Calu3 (cell line): ENCODE results near the gene NLRP9. TPM values are rescaled to one million over a fixed set of nuclear protein-coding genes. Genes with fewer than 3 reads are reported as not detected.

Source experiments
- BruUV-seq: library from RNA; stranded (reverse); fragments of 400-500 nt; replicated peaks from 2 replicates; lab custom pipeline; 2021; lab: Mats Ljungman, UMichigan
- CTCF ChIA-PET: fragments of 300-600 bp; sonication (Branson Sonifier 250); formaldehyde crosslinking; loops from one replicate; lab custom pipeline; 2022; ENCODE audit warnings: antibody characterized with exemption; lab: Charles Lee
- DNase-seq: peaks from one replicate; pipeline ENCODE4 v3.0.0; 2022
- H3K27ac Mint-ChIP-seq: one replicate; pipeline ENCODE4 v1.8.0; 2022; ENCODE audit warnings: mixed read lengths; ENCODE audit not compliant: unreplicated experiment
- H3K27me3 Mint-ChIP-seq: one replicate; pipeline ENCODE4 v1.8.0; 2022; ENCODE audit warnings: mixed read lengths; ENCODE audit not compliant: unreplicated experiment
- H3K36me3 Mint-ChIP-seq: one replicate; pipeline ENCODE4 v1.8.0; 2022; ENCODE audit warnings: mild to moderate bottlenecking, moderate library complexity, mixed read lengths; ENCODE audit not compliant: insufficient read depth, unreplicated experiment
- H3K4me1 Mint-ChIP-seq: one replicate; pipeline ENCODE4 v1.8.0; 2022; ENCODE audit warnings: mild to moderate bottlenecking, low read depth, mixed read lengths; ENCODE audit not compliant: unreplicated experiment
- H3K4me3 Mint-ChIP-seq: one replicate; pipeline ENCODE4 v1.8.0; 2022; ENCODE audit warnings: mild to moderate bottlenecking, low read depth, moderate library complexity, mixed read lengths; ENCODE audit not compliant: unreplicated experiment
- H3K9me3 Mint-ChIP-seq: one replicate; pipeline ENCODE4 v1.8.0; 2022; ENCODE audit warnings: low read depth, mixed read lengths; ENCODE audit not compliant: unreplicated experiment
- CTCF ChIP-seq: fragments of 200-600 bp; IDR thresholded peaks from one replicate; pipeline ENCODE4 v1.8.0; 2022; ENCODE audit warnings: antibody characterized with exemption; ENCODE audit not compliant: unreplicated experiment
- intact Hi-C: fragments of 100-400 bp; cut with micrococcal nuclease; formaldehyde crosslinking; loops from one replicate; pipeline ENCODE4 v1.10.0; 2022; ENCODE audit not compliant: unreplicated experiment
- total RNA-seq: library from RNA; stranded (reverse); gene quantifications from 2 replicates; pipeline ENCODE4 v1.2.3, GENCODE V29; 2022

The NLRP9 gene
- total RNA-seq, 1 experiment from 2014 or later, result not detected

GRCh38 chr19:55679343-55680257 is 58.6 kb downstream of the NLRP9 start:
- Mint-ChIP-seq H3K4me3 (no peak overlapping the region), H3K27ac (peak overlapping the region; percentile 19), H3K9me3 (no peaks in the 10 kb centered on the region), H3K36me3 (peaks cover 67% of the 10 kb centered on the region), H3K27me3 (no peaks in the 10 kb centered on the region), H3K4me1 (peaks cover 45% of the 10 kb centered on the region)
- CTCF ChIA-PET, result no interaction called here
- BruUV-seq, result no TSS peak
- no peak for DNase-seq
- intact Hi-C loops, result loop anchor here (10.0 kb wide), 1 partner anchor 125 kb away; no protein-coding TSS in a partner anchor
- TF ChIP-seq CTCF, result no peak

DNA sequence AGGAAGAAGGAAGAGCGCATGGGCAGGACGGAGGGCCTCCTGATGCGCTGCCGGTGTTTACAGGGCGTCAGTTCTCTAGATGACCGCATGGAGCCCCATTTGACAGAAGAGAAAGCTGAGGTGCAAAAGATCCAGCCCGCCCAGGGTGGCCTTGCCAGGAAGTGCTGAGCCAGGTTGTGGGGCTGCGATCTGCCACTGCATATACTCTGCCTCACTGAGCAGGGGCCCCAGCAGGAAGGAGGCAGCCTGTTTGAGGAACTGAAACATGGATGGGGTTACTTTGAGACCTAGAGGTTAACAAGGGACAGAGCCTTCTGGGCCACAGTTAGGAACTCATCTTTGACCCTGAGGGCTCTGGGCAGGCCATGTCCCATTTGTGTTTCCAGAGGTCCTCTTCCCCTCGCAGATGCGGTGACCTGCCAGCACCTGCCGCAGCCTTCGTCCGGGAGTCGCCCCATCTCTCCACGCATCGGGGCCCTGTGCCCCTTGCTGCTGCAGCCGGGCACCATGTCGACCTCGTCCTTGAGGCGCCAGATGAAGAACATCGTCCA is 60.0 kb downstream of the NLRP9 start:
- H3K27ac Mint-ChIP-seq, result no peak overlapping the region
- H3K36me3 Mint-ChIP-seq, result peaks cover 75% of the 10 kb centered on the region
- DNase-seq, result no peak
- intact Hi-C loops, result no loop called here
- H3K9me3 Mint-ChIP-seq, result no peaks in the 10 kb centered on the region
- H3K27me3 Mint-ChIP-seq, result no peaks in the 10 kb centered on the region
- TF ChIP-seq CTCF, result no peak
- CTCF ChIA-PET, result no interaction called here
- BruUV-seq, result no TSS peak
- no peak overlapping the region for H3K4me3 Mint-ChIP-seq
- peaks cover 45% of the 10 kb centered on the region for H3K4me1 Mint-ChIP-seq

- peak overlapping the region; percentile 63 for H3K27ac Mint-ChIP-seq
- H3K27me3 Mint-ChIP-seq, result no peaks in the 10 kb centered on the region
- DNase-seq, result no peak
- no TSS peak for BruUV-seq
- peaks cover 47% of the 10 kb centered on the region for H3K4me1 Mint-ChIP-seq
- no peaks in the 10 kb centered on the region for H3K9me3 Mint-ChIP-seq
- H3K4me3 Mint-ChIP-seq, result peak overlapping the region; percentile 33
- TF ChIP-seq CTCF, result no peak
- peaks cover 79% of the 10 kb centered on the region for H3K36me3 Mint-ChIP-seq
- intact Hi-C loops, result no loop called here
- CTCF ChIA-PET, result no interaction called here
Measured at GRCh38 chr19:55677572-55678028, 60.6 kb downstream of the NLRP9 start.

GRCh38 chr19:55676889-55677505 is 61.2 kb downstream of the NLRP9 start:
- Mint-ChIP-seq H3K4me1 (peaks cover 53% of the 10 kb centered on the region), H3K36me3 (peaks cover 84% of the 10 kb centered on the region), H3K4me3 (peak overlapping the region; percentile 97), H3K9me3 (no peaks in the 10 kb centered on the region), H3K27me3 (no peaks in the 10 kb centered on the region), H3K27ac (peak overlapping the region; percentile 22)
- intact Hi-C loops, result no loop called here
- BruUV-seq, result no TSS peak
- CTCF ChIA-PET, result no interaction called here
- no peak for TF ChIP-seq CTCF
- DNase-seq, result no peak
